GM18508 (cell line): ENCODE results near the gene PPM1L.
"Not testable (repeated sequence)": the region's sequence is repeated elsewhere in the genome, so short reads cannot be mapped to it uniquely, and the experiment has no call there.

Source experiments
- ATAC-seq: cut with Tn5 transposase; IDR thresholded peaks from one replicate; pipeline ENCODE4 v1.9.1; 2021; ENCODE audit warnings: moderate number of reproducible peaks; ENCODE audit not compliant: insufficient read depth, unreplicated experiment

PPM1L gene

GRCh38 chr3:161025911-161026310 is 269.9 kb downstream of the PPM1L start:
- no peak for ATAC-seq

GRCh38 chr3:161026612-161027510 is 270.8 kb downstream of the PPM1L start:
- no peak for ATAC-seq

- no peak for ATAC-seq
Measured at GRCh38 chr3:161028555-161029153, 272.6 kb downstream of the PPM1L start.

GRCh38 chr3:161031134-161031533 is 275.1 kb downstream of the PPM1L start:
- ATAC-seq, result no peak

- ATAC-seq, result not testable (repeated sequence)
Measured at GRCh38 chr3:161034913-161035550, 279.0 kb downstream of the PPM1L start.

- ATAC-seq, result no peak
Measured at GRCh38 chr3:161035711-161036110, 279.7 kb downstream of the PPM1L start.

- no peak for ATAC-seq
Measured at GRCh38 chr3:161038725-161039124, 282.7 kb downstream of the PPM1L start.

- no peak for ATAC-seq
Measured at GRCh38 chr3:161042023-161042501, 286.0 kb downstream of the PPM1L start.

GRCh38 chr3:161043336-161044035 is 287.5 kb downstream of the PPM1L start:
- ATAC-seq, result peak; percentile 74

GRCh38 chr3:161049683-161050248 is 293.7 kb downstream of the PPM1L start:
- no peak for ATAC-seq

GRCh38 chr3:161050935-161051334 is 294.9 kb downstream of the PPM1L start:
- ATAC-seq, result no peak

- no peak for ATAC-seq
Measured at GRCh38 chr3:161051856-161052255, 295.8 kb downstream of the PPM1L start.

GRCh38 chr3:161054860-161055604 is 299.0 kb downstream of the PPM1L start:
- ATAC-seq, result no peak

- ATAC-seq, result no peak
Measured at GRCh38 chr3:161064413-161064812, 308.4 kb downstream of the PPM1L start.

GRCh38 chr3:161066930-161067329 is 310.9 kb downstream of the PPM1L start:
- ATAC-seq, result no peak

- ATAC-seq, result no peak
Measured at GRCh38 chr3:161067335-161067734, 311.3 kb downstream of the PPM1L start.

GRCh38 chr3:161069511-161070251 is 313.6 kb downstream of the PPM1L start:
- peak; percentile 98 for ATAC-seq

- ATAC-seq, result no peak
Measured at GRCh38 chr3:161070252-161070930, 314.4 kb downstream of the PPM1L start.
